Lower lobe of right lung (tissue), 2 donors: ENCODE data around the gene PTPRM. TPM values are rescaled to one million over a fixed set of nuclear protein-coding genes. Genes with fewer than 3 reads are reported as not detected.

ENCODE experiments used
- ATAC-seq, 2 donors: fragments of 200-7000 bp; cut with Tn5 transposase; one replicate each; pipeline ENCODE4 v1.9.1; 2020 to 2022; ENCODE audit warnings: mild to moderate bottlenecking in 2 of 2, moderate library complexity in 2 of 2
- DNase-seq: peaks from one replicate; pipeline ENCODE4 v3.0.0-alpha.2; 2020
- H3K27ac ChIP-seq: fragments of 200-600 bp; one replicate; pipeline ENCODE4 v1.8.0; 2022
- H3K27me3 ChIP-seq: fragments of 200-600 bp; one replicate; pipeline ENCODE4 v1.8.0; 2022; ENCODE audit warnings: low read depth
- H3K36me3 ChIP-seq: fragments of 200-600 bp; one replicate; pipeline ENCODE4 v1.8.0; 2022; ENCODE audit warnings: mild to moderate bottlenecking
- H3K4me1 ChIP-seq: fragments of 200-600 bp; one replicate; pipeline ENCODE4 v1.8.0; 2022
- H3K4me3 ChIP-seq: fragments of 200-600 bp; one replicate; pipeline ENCODE4 v1.8.0; 2022; ENCODE audit warnings: mild to moderate bottlenecking
- H3K9me3 ChIP-seq: fragments of 200-600 bp; one replicate; pipeline ENCODE4 v1.8.0; 2022
- CTCF ChIP-seq: fragments of 200-600 bp; IDR thresholded peaks from one replicate; pipeline ENCODE4 v1.8.0; 2022; ENCODE audit warnings: antibody characterized with exemption, mild to moderate bottlenecking
- intact Hi-C: fragments of 100-400 bp; cut with DNase I; formaldehyde crosslinking; loops from one replicate; pipeline ENCODE4 v1.11.0; 2022
- total RNA-seq: library from RNA; stranded (reverse); fragmentation: NEBNext Ultra II Directional; extraction: Animal tissue kit (Norgen Biotek cat#: 25700); gene quantifications from one replicate; pipeline ENCODE4 v1.2.1, GENCODE V29; 2021
- donor health status: DM: no; HTN: yes; CAD: no; lungs with severe emphysema.

PTPRM gene
- total RNA-seq, 1 donor from 2014 or later = 85.2 TPM

GRCh38 chr18:7544686-7545085, 22.4 kb upstream of the PTPRM start:
- H3K27me3 ChIP-seq = no peaks in the 10 kb centered on the region
- H3K4me3 ChIP-seq = no peak overlapping the region
- TF ChIP-seq CTCF = no peak
- intact Hi-C loops = no loop called here
- H3K36me3 ChIP-seq = no peaks in the 10 kb centered on the region
- no peak for DNase-seq
- no peaks in the 10 kb centered on the region for H3K9me3 ChIP-seq
- H3K27ac ChIP-seq = no peak overlapping the region
- no peak for ATAC-seq
- no peaks in the 10 kb centered on the region for H3K4me1 ChIP-seq

- intact Hi-C loops = no loop called here
- no peak for DNase-seq
- Histone ChIP-seq H3K36me3 (no peaks in the 10 kb centered on the region), H3K27ac (no peak overlapping the region), H3K4me3 (no peak overlapping the region), H3K27me3 (no peaks in the 10 kb centered on the region), H3K9me3 (no peaks in the 10 kb centered on the region), H3K4me1 (no peaks in the 10 kb centered on the region)
- TF ChIP-seq CTCF = no peak
- no peak for ATAC-seq
Measured at GRCh38 chr18:7545734-7546133, 21.4 kb upstream of the PTPRM start.

- H3K27me3 ChIP-seq = no peaks in the 10 kb centered on the region
- TF ChIP-seq CTCF = no peak
- H3K36me3 ChIP-seq = no peaks in the 10 kb centered on the region
- no peak for ATAC-seq
- no peak overlapping the region for H3K27ac ChIP-seq
- no peak for DNase-seq
- H3K4me1 ChIP-seq = no peaks in the 10 kb centered on the region
- intact Hi-C loops = no loop called here
- H3K9me3 ChIP-seq = no peaks in the 10 kb centered on the region
- H3K4me3 ChIP-seq = no peak overlapping the region
Measured at GRCh38 chr18:7548221-7548620, 18.9 kb upstream of the PTPRM start.

GRCh38 chr18:7548721-7549120, 18.4 kb upstream of the PTPRM start:
- Histone ChIP-seq H3K4me1 (no peaks in the 10 kb centered on the region), H3K36me3 (no peaks in the 10 kb centered on the region), H3K27me3 (no peaks in the 10 kb centered on the region), H3K4me3 (no peak overlapping the region), H3K9me3 (no peaks in the 10 kb centered on the region), H3K27ac (no peak overlapping the region)
- DNase-seq = no peak
- ATAC-seq = no peak
- intact Hi-C loops = no loop called here
- no peak for TF ChIP-seq CTCF

GRCh38 chr18:7557973-7558372, 9.1 kb upstream of the PTPRM start:
- intact Hi-C loops = no loop called here
- ATAC-seq = no peak
- TF ChIP-seq CTCF = no peak

GRCh38 chr18:7558769-7559168, 8.3 kb upstream of the PTPRM start:
- no peak for TF ChIP-seq CTCF
- Histone ChIP-seq H3K4me1 (peaks cover 14% of the 10 kb centered on the region), H3K9me3 (no peaks in the 10 kb centered on the region), H3K4me3 (no peak overlapping the region), H3K27me3 (no peaks in the 10 kb centered on the region), H3K27ac (no peak overlapping the region), H3K36me3 (no peaks in the 10 kb centered on the region)
- ATAC-seq (no peak), DNase-seq (no peak)
- intact Hi-C loops = no loop called here

More at GRCh38 chr18:7557973-7558372, 9.1 kb upstream of the PTPRM start:
- H3K9me3 ChIP-seq = no peaks in the 10 kb centered on the region
- DNase-seq = no peak
- H3K4me1 ChIP-seq = peaks cover 14% of the 10 kb centered on the region
- H3K27me3 ChIP-seq = no peaks in the 10 kb centered on the region
- H3K27ac ChIP-seq = no peak overlapping the region
- H3K4me3 ChIP-seq = no peak overlapping the region
- H3K36me3 ChIP-seq = no peaks in the 10 kb centered on the region
